Measurements from ENCODE around the gene SMAD3. TPM values are rescaled to one million over a fixed set of nuclear protein-coding genes. Genes with fewer than 3 reads are reported as not detected.

Gene SMAD3
- total RNA-seq, 2 donors from 2014 or later: 19.7 to 52.4 TPM

DNA sequence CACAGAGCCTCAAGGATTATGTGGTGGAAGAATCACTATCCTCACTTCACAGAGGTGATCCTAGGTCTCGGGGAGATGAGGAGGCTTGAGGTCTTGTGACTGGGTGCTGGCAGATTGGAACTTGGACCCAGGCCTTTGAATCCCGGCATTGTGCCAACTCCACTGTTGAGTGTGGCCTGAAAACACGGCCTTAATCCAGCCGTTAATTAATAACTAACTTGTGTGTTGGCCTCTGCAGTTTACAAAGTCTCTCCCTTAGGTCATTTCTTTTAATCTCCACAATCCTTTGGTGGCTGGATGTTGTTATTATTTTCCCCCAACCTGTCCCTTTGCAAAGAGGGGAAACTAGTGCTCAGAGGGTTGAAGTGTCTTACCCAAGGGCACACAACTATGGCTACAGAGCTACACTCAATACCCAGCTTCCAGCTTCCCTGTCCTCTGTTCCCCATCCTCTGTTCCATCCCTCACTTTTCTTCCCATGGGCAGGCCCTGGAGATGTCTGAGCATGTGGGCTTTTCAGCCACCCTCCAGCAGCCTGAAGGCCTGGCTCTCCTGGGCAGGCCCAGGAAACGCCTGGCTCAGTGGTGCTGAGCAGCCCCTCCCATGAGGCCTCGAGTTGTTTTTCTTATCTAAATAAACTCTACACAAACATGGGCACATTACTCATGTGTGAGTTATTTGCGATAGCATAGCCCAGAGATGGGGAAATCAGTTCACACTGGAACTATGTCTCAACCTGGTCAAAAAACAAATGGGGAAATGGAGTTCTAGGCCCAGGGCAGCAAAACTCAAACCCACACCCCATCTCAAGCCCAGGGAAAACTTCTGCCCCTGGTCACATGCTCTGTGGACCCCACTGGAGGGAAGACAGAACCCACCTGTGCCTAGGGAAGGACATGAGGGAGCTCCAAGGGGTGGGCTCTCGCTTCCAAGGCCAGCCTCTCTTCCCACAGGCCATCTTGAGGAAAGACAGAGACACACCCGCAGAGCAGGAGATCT is 16.8 kb upstream of the SMAD3 start:
- peak; percentile 86 for ATAC-seq
- peak; percentile 89 to 94 (median 92) for DNase-seq
- peaks cover 76% of the 10 kb centered on the region for H3K4me1 ChIP-seq
- H3K9me3 ChIP-seq: no peaks in the 10 kb centered on the region
- TF ChIP-seq POLR2A (IDR thresholded peaks at IDR 0.05): peak in 2 of 3 donors; percentile 65 to 72
- TF ChIP-seq, protein P1, sequence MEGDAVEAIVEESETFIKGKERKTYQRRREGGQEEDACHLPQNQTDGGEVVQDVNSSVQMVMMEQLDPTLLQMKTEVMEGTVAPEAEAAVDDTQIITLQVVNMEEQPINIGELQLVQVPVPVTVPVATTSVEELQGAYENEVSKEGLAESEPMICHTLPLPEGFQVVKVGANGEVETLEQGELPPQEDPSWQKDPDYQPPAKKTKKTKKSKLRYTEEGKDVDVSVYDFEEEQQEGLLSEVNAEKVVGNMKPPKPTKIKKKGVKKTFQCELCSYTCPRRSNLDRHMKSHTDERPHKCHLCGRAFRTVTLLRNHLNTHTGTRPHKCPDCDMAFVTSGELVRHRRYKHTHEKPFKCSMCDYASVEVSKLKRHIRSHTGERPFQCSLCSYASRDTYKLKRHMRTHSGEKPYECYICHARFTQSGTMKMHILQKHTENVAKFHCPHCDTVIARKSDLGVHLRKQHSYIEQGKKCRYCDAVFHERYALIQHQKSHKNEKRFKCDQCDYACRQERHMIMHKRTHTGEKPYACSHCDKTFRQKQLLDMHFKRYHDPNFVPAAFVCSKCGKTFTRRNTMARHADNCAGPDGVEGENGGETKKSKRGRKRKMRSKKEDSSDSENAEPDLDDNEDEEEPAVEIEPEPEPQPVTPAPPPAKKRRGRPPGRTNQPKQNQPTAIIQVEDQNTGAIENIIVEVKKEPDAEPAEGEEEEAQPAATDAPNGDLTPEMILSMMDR (IDR thresholded peaks at IDR 0.05): no peak
- no peaks in the 10 kb centered on the region for H3K27me3 ChIP-seq
- intact Hi-C loops (cut with DNase I): no loop called here
- H3K36me3 ChIP-seq (replicated peaks in 1 of 2; ENCODE audit: insufficient read depth in 1 of 2, low read depth in 2 of 2): no peaks in the 10 kb centered on the region
- no peak overlapping the region for H3K4me3 ChIP-seq
- H3K27ac ChIP-seq: peak overlapping the region; percentile 81 to 98 (median 92)
- 16 to 22% methylated on average over 9 of the region's 9 CpGs for WGBS, 2 donors

DNA sequence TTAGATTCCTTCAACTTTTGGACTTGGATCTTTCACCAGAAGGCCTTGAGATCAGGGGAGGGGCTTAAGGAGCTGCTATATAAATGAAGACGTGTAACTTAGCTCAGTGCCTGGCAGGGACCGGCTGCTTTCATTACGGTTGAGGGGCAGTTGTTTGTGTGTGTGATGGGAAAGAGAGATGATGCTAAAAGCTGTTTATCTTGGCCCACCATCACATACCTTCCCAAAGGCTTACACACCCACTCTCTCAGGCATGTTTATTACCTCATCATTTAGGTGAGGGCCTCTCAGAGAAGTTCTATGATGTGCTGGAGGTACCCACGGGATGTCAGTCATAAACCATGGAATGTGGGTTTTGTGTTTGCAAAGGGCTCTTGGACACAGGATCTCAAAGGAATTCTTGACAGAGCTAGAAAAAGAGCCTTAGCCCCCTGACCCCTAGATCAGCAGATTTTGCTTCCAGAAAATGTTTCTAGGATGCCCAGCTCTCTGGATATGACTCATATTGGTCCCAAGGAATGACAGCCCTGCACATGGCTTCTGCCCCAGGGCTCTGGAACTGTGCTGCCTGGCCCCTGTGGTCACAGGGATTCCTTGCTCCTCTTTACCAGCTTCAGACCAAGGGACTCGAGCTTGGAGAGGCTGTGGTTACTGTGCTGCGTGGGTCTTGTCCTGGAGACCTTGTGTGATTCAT is 15.9 kb upstream of the SMAD3 start:
- ATAC-seq (no peak), DNase-seq (peak in 2 of 4 donors; percentile 53 to 57)
- no peak overlapping the region for H3K4me3 ChIP-seq
- H3K9me3 ChIP-seq: no peaks in the 10 kb centered on the region
- H3K36me3 ChIP-seq (replicated peaks in 1 of 2; ENCODE audit: insufficient read depth in 1 of 2, low read depth in 2 of 2): no peaks in the 10 kb centered on the region
- intact Hi-C loops (cut with DNase I): no loop called here
- H3K27me3 ChIP-seq: no peaks in the 10 kb centered on the region
- H3K27ac ChIP-seq: peak overlapping the region; percentile 81 to 98 (median 92)
- TF ChIP-seq, protein P1 (IDR thresholded peaks at IDR 0.05): no peak
- peak in 1 of 3 donors; percentile 17 for TF ChIP-seq POLR2A (IDR thresholded peaks at IDR 0.05)
- WGBS, 2 donors: 42 to 49% methylated on average over 6 of the region's 6 CpGs
- H3K4me1 ChIP-seq: peaks cover 69% of the 10 kb centered on the region

DNA sequence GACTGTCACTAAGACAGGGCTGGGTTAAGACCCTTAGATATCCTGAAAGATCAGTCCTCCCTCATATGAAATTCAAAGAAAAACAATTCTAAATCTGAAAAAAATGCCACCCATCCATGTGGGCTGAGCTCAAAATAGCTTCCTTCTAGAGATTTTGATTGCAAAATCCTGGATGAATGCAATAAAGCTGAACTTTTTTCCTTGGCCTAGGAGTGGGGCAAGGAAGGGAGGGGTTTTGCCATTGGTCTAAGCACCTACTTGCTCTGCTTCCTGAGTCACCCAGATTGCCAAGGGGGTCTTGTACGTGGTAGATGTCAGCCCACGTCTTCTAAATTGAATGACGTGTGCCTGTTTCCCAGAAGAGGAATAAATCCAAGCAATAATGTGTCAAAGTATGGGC is 15.3 kb upstream of the SMAD3 start:
- no peaks in the 10 kb centered on the region for H3K36me3 ChIP-seq (replicated peaks in 1 of 2; ENCODE audit: insufficient read depth in 1 of 2, low read depth in 2 of 2)
- peak in 1 of 4 donors; percentile 16 for DNase-seq
- no peaks in the 10 kb centered on the region for H3K9me3 ChIP-seq
- WGBS, 2 donors: 31 to 54% methylated on average over 3 of the region's 3 CpGs
- intact Hi-C loops (cut with DNase I): no loop called here
- TF ChIP-seq, protein P1 (IDR thresholded peaks at IDR 0.05): no peak
- no peak for TF ChIP-seq POLR2A (IDR thresholded peaks at IDR 0.05)
- peaks cover 67% of the 10 kb centered on the region for H3K4me1 ChIP-seq
- no peaks in the 10 kb centered on the region for H3K27me3 ChIP-seq
- H3K27ac ChIP-seq: peak overlapping the region; percentile 81 to 98 (median 92)
- ATAC-seq: no peak
- no peak overlapping the region for H3K4me3 ChIP-seq

DNA sequence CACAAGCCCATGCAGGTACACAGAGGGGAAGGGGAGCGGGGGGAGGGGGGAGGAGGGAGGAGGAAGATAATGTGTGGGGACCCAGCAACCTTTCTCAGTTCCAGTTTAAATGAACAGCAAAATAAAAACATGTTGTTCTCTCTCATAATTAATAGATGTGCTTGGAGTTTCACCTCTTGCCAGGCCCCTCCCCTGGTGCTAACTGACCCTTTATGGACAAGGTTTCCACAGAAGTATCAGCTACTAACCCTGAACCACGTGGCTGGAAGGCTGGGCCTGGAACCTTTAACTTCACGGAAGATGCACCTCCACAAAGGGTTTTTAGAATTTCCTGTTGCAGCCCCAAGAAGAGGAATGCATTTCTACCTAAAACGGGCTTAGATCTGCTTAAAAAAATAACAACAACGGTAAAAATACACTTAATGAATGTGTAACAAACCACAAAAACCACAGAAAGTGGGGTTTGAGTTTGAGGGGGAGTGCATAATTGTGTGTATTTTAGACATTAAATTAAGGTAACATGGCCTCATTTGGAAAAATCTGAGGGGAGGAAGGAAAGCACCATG is 14.8 kb upstream of the SMAD3 start:
- ATAC-seq (no peak), DNase-seq (no peak)
- Histone ChIP-seq H3K27ac (peak overlapping the region; percentile 81 to 98 (median 92)), H3K36me3 (replicated peaks in 1 of 2; ENCODE audit: insufficient read depth in 1 of 2, low read depth in 2 of 2) (no peaks in the 10 kb centered on the region), H3K27me3 (no peaks in the 10 kb centered on the region), H3K9me3 (no peaks in the 10 kb centered on the region), H3K4me1 (peaks cover 67% of the 10 kb centered on the region), H3K4me3 (no peak overlapping the region)
- TF ChIP-seq POLR2A (IDR thresholded peaks at IDR 0.05): no peak
- TF ChIP-seq, protein P1 (IDR thresholded peaks at IDR 0.05): no peak
- intact Hi-C loops (cut with DNase I): no loop called here
- 19 to 25% methylated on average over 4 to 5 of the region's 5 CpGs for WGBS, 2 donors

All from body of pancreas (tissue), 4 donors.